Right kidney (tissue), 1 donor: Measurements from ENCODE around the gene XAF1.
"Not testable (repeated sequence)": the region's sequence is repeated elsewhere in the genome, so short reads cannot be mapped to it uniquely, and the experiment has no call there.

Experiments used
- DNase-seq: peaks from one replicate; pipeline ENCODE4 v3.0.0-alpha.2; 2016

Gene XAF1

GRCh38 chr17:6753546-6753945 lies 2.3 kb upstream of the XAF1 start:
- no peak for DNase-seq

- DNase-seq, result no peak
These were observed 565 bp upstream of the XAF1 start for GRCh38 chr17:6755281-6755680.

- no peak for DNase-seq
These were observed 682 bp downstream of the XAF1 start for GRCh38 chr17:6756425-6757031.

GRCh38 chr17:6757747-6758146 lies 1.9 kb downstream of the XAF1 start:
- DNase-seq, result no peak

- no peak for DNase-seq
These were observed 5.9 kb downstream of the XAF1 start for GRCh38 chr17:6761779-6762178.

- DNase-seq, result no peak
These were observed 12.6 kb downstream of the XAF1 start for GRCh38 chr17:6768447-6768846.

GRCh38 chr17:6772016-6772415 lies 16.2 kb downstream of the XAF1 start:
- no peak for DNase-seq

DNA sequence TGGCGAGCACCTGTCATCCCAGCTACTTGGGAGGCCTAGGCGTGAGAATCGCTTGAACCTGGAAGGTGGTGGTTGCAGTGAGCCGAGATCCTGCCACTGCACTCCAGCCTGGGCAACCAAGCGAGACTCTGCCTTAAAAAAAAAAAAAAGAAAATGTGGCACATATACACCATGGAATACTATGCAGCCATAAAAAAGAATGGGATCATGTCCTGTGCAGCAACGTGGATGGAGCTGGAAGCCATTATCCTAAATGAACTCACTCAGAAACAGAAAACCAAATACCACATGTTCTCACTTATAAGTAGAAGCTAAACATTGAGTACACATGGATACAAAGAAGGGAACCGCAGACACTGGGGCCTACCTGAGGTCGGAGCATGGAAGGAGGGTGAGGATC lies 19.1 kb downstream of the XAF1 start:
- DNase-seq, result not testable (repeated sequence)

GRCh38 chr17:6775871-6776405 lies 20.1 kb downstream of the XAF1 start, which contains the start of gene FBXO39:
Gene FBXO39, plus strand, starts transcription at chr17:6776215. Its CDS starts 3,654 bp downstream, at chr17:6779869.
- DNase-seq, result peak; percentile 7

DNA sequence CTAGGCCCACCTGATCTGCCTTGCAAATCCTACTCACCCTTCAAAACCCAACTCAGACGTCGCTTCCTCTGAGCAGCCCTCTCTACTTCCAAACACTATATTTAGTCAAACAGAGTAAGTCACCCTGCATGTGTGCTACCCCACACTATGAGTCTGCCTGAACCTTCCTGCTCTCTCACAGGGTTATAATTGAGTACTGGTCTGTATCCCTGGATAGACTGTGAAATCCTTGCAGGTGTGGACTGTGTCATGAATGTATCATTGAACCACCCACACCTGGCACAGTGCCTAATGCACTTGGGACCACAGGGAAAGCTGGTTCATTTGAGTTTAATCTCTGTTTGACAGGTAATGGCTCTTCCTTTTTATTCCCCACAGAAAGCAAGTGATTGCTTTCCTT lies 23.6 kb downstream of the XAF1 start:
- DNase-seq, result no peak

GRCh38 chr17:6780001-6780400 lies 24.2 kb downstream of the XAF1 start:
- DNase-seq, result no peak

DNA sequence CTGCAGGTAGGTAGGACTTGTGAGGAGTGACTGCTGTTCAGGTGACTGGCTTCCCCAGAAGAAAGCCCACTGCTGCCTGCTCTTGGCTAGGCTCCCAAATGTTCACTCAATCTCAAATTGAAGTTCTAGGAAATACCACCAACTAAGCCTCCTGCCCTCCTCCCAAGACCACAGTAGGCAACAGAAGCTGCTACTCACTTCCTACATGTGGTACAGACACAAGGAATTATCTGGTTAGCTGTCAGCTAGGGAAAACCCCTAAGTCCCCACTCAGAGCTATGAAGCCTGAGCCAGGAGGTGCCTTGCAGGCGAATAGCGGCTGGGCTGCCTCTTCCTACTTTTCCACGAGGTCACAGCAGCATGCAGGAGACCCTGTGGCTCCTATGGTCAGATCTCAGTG lies 25.0 kb downstream of the XAF1 start:
- no peak for DNase-seq

- no peak for DNase-seq
These were observed 26.4 kb downstream of the XAF1 start for GRCh38 chr17:6782244-6782643.

- no peak for DNase-seq
These were observed 30.8 kb downstream of the XAF1 start for GRCh38 chr17:6786618-6787017.

DNA sequence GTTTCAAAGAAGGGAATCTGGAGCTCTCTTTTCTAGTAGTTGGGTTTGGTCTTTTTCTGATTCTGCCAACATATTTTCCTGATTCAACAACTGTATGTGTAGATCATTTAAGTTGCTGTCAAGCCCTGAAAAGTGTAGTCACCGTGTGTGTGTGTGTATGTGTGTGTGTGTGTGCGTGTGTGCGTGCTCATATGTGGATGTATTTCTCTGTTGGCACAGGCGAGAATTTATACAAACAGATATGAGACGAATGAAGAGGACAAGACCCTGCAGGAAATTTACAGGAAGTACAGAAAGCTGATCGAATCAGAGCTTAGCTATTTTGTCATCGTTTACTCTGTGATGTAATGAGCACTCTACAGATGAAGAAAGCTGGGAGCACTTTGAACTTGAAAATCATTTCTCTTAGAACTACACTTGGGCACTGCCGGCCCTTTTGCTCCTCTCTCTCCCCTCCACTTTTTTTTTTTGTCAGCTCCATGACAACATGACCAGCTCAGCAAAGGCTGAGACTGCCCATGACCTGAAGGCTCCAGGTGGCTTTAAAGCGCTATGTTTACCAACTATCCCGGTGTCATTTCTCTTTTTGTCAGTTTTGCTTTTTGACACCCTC lies 31.3 kb downstream of the XAF1 start:
- no peak for DNase-seq

GRCh38 chr17:6789146-6789545 lies 33.3 kb downstream of the XAF1 start:
- no peak for DNase-seq

GRCh38 chr17:6793748-6794493 lies 38.1 kb downstream of the XAF1 start:
- DNase-seq, result no peak

GRCh38 chr17:6796017-6796886 lies 40.4 kb downstream of the XAF1 start:
- DNase-seq, result no peak

GRCh38 chr17:6796887-6797490 lies 41.1 kb downstream of the XAF1 start:
- no peak for DNase-seq

DNA sequence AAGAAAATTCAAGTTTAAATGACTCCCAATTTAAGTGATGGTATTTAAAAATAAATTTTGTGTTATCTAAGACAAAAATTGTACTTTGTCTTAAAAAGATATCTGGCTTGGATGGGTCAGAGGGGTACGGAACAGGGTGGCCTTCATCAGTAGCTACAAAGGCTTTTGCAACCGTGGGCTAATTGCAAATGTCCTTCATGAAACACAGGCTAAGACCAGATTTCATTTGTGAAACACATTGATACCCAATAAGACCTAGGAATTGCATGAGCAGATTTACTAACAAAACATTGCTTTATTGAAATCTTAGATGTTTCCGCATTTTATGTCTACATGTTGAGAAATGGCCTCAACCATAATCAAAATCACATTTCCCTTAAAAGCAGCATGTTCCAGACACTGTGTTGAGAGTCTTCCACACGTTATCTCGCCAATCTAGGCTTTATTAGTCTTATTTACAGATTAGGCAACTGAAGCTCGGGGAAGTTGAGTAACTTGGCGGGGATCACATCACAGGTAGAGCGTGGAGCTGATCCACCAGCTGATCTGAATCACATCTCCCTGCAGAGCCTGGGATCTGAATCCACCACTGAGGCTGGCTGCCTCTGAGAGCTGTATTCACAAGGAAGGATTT lies 42.0 kb downstream of the XAF1 start:
- no peak for DNase-seq

DNA sequence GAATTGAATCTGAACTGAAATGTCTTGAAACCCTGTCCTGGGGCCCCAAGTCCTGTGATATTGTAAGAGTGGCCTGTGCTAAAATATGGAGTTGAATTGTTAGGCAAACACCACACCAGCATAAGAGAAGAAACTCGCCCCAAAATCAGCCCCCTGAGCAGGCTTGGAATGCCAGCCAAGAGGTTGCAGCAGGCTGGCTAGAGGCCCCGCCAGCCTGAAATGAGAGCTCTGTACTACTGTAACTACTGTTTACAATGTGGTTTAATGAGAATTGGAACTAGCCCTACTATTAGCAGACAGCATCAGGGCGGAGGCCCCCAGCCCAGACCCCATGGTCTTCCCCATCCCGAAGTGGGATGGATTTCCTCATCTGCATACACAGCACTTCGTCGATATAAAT lies 43.9 kb downstream of the XAF1 start:
- DNase-seq, result no peak
